GM19463 (cell line): ENCODE data around the gene JMY.
A peak's percentile ranks its signal among the peaks of the same experiment; 100 is the strongest.

Source experiments
- ATAC-seq: cut with Tn5 transposase; IDR thresholded peaks from one replicate; pipeline ENCODE4 v1.9.1; 2021; ENCODE audit warnings: mild to moderate bottlenecking, moderate library complexity; ENCODE audit not compliant: unreplicated experiment

Gene JMY, protein sequence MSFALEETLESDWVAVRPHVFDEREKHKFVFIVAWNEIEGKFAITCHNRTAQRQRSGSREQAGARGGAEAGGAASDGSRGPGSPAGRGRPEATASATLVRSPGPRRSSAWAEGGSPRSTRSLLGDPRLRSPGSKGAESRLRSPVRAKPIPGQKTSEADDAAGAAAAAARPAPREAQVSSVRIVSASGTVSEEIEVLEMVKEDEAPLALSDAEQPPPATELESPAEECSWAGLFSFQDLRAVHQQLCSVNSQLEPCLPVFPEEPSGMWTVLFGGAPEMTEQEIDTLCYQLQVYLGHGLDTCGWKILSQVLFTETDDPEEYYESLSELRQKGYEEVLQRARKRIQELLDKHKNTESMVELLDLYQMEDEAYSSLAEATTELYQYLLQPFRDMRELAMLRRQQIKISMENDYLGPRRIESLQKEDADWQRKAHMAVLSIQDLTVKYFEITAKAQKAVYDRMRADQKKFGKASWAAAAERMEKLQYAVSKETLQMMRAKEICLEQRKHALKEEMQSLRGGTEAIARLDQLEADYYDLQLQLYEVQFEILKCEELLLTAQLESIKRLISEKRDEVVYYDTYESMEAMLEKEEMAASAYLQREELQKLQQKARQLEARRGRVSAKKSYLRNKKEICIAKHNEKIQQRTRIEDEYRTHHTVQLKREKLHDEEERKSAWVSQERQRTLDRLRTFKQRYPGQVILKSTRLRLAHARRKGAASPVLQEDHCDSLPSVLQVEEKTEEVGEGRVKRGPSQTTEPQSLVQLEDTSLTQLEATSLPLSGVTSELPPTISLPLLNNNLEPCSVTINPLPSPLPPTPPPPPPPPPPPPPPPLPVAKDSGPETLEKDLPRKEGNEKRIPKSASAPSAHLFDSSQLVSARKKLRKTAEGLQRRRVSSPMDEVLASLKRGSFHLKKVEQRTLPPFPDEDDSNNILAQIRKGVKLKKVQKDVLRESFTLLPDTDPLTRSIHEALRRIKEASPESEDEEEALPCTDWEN

GRCh38 chr5:79235634-79236361 is at the start of gene JMY:
Gene JMY, plus strand, starts transcription at chr5:79236131. Its CDS starts 520 bp downstream, at chr5:79236651.
- peak; percentile 75 for ATAC-seq

GRCh38 chr5:79186455-79186854 is 49.5 kb upstream of the JMY start:
- ATAC-seq: no peak

DNA sequence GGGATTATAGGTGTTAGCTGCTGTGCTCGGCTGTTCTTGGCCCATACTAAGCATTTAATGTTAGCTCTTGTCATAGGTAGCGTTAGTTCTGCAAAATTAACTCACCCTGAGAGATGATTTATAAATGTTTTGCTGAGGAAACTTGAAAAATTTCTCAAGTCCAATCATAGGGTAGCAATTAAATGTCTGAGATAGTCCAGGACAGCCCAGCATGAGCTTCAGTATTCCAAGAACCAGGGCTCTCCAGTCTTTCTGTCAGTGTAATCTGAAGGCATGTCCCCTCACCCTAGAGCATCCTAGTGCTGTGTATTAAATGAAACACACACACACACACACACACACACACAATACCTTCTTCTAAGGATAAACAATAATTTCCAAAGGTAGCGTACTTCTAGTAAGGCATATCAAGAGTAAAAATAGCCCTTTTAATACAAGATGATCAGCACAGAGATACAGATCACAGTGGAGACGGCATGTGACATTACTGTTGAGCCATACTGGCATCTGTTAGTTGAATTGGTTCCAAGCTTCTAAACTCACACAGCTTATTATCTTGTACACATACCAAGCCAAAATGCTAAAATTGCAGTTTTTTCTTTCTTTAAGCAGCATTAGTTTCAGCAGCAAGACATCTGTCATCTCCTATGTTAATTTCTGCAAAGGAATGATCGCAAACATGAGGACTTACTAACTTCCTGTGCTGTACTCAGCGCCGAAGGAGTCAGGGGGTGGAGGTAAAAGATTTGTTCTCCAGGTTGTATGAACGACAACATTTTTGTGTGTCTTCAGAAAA is 46.3 kb upstream of the JMY start:
- ATAC-seq: no peak

DNA sequence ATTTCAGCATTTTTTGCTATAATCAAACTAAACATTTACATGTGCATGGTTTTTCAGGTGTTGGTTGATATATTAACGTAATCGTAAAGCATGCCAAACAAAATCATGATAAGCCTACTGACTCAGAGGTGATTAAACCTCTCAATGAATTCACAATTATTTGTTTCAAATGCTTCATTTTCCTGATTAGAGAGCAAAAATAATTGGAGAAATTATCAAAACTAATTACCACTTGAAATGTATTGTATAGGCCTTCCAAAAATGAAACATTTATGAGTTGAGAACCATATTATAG is 45.7 kb upstream of the JMY start:
- no peak for ATAC-seq

DNA sequence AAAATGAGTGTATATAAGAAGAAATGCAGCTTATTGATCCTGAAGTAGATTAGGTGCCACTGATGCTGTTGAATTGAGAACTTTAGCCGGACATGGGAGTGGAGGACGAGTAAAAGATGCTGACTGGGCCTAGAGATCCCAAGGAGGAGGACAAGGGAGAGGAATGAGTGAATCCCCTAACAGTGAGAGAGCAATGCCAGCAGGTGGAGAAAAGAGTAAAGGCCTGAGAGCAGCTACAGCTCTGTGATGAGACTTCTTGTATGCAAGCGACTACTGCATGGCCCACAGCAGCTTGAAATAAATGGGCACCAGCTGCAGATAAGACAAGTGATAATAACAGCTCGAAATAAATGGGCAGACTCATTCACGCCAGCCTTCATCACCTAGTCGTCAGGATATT is 44.5 kb upstream of the JMY start:
- no peak for ATAC-seq

GRCh38 chr5:79193643-79194042 is 42.3 kb upstream of the JMY start:
- ATAC-seq: no peak

GRCh38 chr5:79200573-79201183 is 35.3 kb upstream of the JMY start:
- ATAC-seq: no peak

- ATAC-seq: no peak
Measured at GRCh38 chr5:79201206-79201605, 34.7 kb upstream of the JMY start.

DNA sequence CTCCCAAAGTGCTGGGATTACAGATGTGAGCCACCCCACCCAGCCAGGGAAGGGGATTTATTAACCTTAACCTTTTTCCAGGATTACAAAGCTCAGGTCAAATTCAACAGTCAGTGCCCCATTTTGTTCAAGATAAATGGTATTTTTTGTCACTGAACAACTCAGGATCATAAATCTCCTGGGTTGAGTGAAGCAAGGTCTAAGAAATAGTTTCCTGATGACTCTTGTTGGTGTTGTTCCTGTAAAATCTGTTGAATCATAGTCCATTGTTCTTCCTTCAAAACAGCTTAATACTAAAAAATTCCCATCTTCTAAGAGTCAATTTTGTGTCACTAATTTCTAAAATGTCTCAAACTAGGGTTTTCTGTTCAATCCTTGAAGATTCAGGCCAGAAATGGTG is 33.9 kb upstream of the JMY start:
- ATAC-seq: no peak

- no peak for ATAC-seq
Measured at GRCh38 chr5:79205965-79206364, 30.0 kb upstream of the JMY start.

DNA sequence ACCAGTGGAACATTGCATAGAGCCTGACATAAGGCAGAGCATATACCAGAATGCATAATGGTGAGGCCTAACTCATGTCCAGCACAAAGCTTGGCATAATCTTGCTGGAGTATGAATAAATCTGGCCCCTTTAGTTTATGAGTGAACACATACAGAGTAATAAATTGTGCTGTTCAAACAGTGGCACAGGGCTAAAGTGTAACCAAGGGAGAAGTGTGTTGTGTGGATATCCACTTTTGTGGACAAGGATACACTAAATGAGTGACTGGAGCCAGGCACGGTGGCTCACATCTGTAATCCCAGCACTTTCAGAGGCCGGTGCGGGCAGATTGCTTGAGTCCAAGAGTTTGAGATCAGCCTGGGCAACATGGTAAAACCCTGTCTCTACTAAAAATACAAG is 29.4 kb upstream of the JMY start:
- no peak for ATAC-seq

DNA sequence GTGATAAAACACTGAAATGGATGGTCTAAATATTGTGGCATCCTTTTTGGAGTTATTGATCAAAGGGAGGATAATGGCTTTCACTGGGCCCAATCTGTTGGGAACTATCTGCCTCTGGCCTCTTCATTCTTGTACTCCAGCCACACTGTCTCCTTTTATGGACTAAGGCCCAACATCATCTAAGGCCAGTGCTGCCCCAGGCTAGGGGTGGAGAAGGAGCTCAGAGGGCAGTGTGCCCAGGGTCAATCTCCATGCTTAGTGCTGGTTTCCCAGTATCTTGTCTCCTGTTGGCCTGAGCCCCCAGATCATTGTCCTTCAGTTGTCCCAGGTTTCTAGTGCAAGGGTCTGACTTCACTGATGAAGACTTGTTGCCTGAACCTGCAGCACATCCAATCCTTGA is 26.4 kb upstream of the JMY start:
- ATAC-seq: no peak

- no peak for ATAC-seq
Measured at GRCh38 chr5:79224286-79224984, 11.5 kb upstream of the JMY start.

- ATAC-seq: no peak
Measured at GRCh38 chr5:79225026-79225425, 10.9 kb upstream of the JMY start.

GRCh38 chr5:79225441-79225840 is 10.5 kb upstream of the JMY start:
- ATAC-seq: no peak

DNA sequence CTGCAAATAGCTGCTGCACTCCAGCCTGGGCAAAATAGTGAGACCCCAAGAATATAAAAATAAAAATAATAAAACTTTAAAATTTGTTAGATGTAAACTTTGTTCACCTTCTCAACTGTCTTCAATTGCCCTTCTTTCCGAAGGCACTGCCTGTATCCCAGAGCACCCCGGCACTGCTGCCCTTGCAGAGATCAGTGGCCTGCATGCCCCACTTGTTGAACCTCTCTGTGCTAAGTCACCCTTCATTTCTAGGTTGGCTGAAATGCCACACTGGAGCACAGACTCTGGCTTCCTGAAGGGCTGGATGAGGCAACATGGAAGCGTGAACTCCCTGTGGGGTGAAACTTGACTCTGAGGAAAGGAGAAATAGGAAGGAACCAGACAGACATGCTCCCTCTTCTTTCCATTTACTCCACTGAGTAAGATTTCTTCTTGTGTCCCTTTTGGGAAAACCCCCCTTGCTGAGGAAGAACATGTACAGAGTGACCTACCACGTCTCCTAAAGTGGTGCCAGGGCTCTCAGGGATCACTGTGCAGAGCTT is 8.4 kb upstream of the JMY start:
- ATAC-seq: no peak

DNA sequence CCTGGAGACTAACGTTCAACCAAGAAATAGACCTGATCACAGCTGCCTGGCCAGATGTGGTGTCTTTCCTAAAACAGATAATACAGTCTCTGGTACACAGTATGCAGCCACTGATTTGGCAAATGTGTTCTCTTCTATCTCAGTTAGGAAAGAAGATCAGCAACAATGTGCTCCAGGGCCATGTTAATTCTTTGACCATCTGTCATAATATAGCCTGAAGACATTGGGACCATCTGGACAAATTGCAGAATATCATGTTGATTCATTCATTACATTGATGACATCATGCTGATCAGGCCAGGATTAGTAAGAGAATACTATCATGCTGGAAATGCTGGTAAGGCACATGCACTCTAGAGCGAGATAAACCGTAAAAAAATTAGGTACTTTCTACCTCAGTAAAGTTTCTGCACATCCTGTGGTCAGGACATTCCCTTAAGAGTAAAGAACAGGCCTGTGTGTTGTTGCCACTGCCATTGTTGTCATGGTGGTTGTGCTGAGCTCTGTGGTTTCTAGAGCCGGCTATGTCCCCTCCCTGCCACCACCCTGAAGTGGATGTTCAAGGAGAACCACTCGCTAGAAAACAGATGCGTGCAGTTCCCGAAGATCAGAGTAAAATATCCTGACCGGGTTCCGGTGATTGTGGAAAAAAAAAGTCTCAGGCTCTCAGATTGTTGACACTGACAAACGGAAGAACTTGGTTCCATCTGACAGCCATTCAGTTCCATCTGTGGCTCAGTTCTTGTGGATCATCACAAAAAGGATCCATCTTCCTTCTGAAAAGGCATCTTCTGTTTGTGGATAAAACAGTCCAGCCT is 6.4 kb upstream of the JMY start:
- ATAC-seq: peak; percentile 90

GRCh38 chr5:79235261-79235633 is 684 bp upstream of the JMY start:
- ATAC-seq: no peak
